Peyer's patch (tissue), 4 donors: ENCODE results near the gene ZNF491. TPM values are rescaled to one million over a fixed set of nuclear protein-coding genes. Genes with fewer than 3 reads are reported as not detected.
A peak's percentile ranks its signal among the peaks of the same experiment; 100 is the strongest.
"Not testable (repeated sequence)": the region's sequence is repeated elsewhere in the genome, so short reads cannot be mapped to it uniquely, and the experiment has no call there.

Experiments
- DNase-seq, 3 donors: peaks; one replicate each; pipeline ENCODE4 v3.0.0-alpha.2; 2017 to 2019
- H3K27ac ChIP-seq, 4 donors: fragments of 200-600 bp; sonication (generic); one replicate each; pipeline ENCODE4 v1.5.1; 2016 to 2019
- H3K27me3 ChIP-seq, 2 donors: fragments of 200-600 bp; sonication (generic); one replicate each; pipeline ENCODE4 v1.5.1; 2019
- H3K36me3 ChIP-seq, 3 donors: fragments of 200-600 bp; sonication (generic); one replicate each; pipeline ENCODE4 v1.5.1; 2016 to 2019
- H3K4me1 ChIP-seq, 4 donors: fragments of 200-600 bp; sonication (generic); one replicate each; pipeline ENCODE4 v1.5.1; 2016 to 2019
- H3K4me3 ChIP-seq, 4 donors: fragments of 200-600 bp; sonication (generic); 1 replicate in 3 of 4; 2 replicates in 1 of 4; pipeline ENCODE4 v1.5.1; 2016 to 2019; ENCODE audit warnings: mild to moderate bottlenecking in 1 of 4
- H3K9me3 ChIP-seq, 4 donors: fragments of 200-600 bp; sonication (generic); one replicate each; pipeline ENCODE4 v1.5.1; 2016 to 2019; ENCODE audit warnings: mild to moderate bottlenecking in 1 of 4
- CTCF ChIP-seq, 6 experiments: fragments of 450-650 bp in 4 of 6; fragments of 200-600 bp in 2 of 6; sonication (generic) in 1 of 6; IDR thresholded peaks; one replicate each; pipeline ENCODE4 v1.5.1; 2017 to 2019; ENCODE audit warnings: antibody characterized with exemption in 6 of 6, mild to moderate bottlenecking in 3 of 6, moderate library complexity in 1 of 6
- POLR2A ChIP-seq, 2 donors: fragments of 450-650 bp; IDR thresholded peaks; one replicate each; pipeline ENCODE4 v1.5.1; 2017; ENCODE audit warnings: antibody characterized with exemption in 2 of 2, mild to moderate bottlenecking in 2 of 2, moderate library complexity in 2 of 2
- total RNA-seq, 4 donors: library from RNA; depleted of rRNA; stranded (reverse); fragments of >200 nt; gene quantifications; one replicate each; pipeline ENCODE4 v1.1.0, GENCODE V29; 2016

The ZNF491 gene
- total RNA-seq, 4 donors from 2014 or later, result 1.1 to 1.9 (median 1.4) TPM

GRCh38 chr19:11832253-11832912 lies 34.1 kb downstream of the ZNF491 start:
- Histone ChIP-seq H3K4me1 (peaks cover 0 to 5% (median 0%) of the 10 kb centered on the region in 4 donors), H3K27ac (no peak overlapping the region), H3K9me3 (peaks cover 0 to 65% (median 13%) of the 10 kb centered on the region in 4 donors), H3K4me3 (no peak overlapping the region), H3K27me3 (no peaks in the 10 kb centered on the region), H3K36me3 (peaks cover 0 to 69% (median 18%) of the 10 kb centered on the region in 3 donors)
- DNase-seq, result no peak
- TF ChIP-seq CTCF (IDR thresholded peaks at IDR 0.05) (no peak), POLR2A (IDR thresholded peaks at IDR 0.05) (no peak)

GRCh38 chr19:11833541-11833940 lies 35.2 kb downstream of the ZNF491 start:
- no peak for DNase-seq
- no peaks in the 10 kb centered on the region for H3K27me3 ChIP-seq
- no peak overlapping the region for H3K4me3 ChIP-seq
- TF ChIP-seq CTCF (IDR thresholded peaks at IDR 0.05) (no peak), POLR2A (IDR thresholded peaks at IDR 0.05) (no peak)
- peaks cover 0 to 5% (median 0%) of the 10 kb centered on the region in 4 donors for H3K4me1 ChIP-seq
- peaks cover 0 to 63% (median 13%) of the 10 kb centered on the region in 4 donors for H3K9me3 ChIP-seq
- H3K27ac ChIP-seq, result no peak overlapping the region
- peaks cover 0 to 59% (median 18%) of the 10 kb centered on the region in 3 donors for H3K36me3 ChIP-seq

- H3K9me3 ChIP-seq, result peaks cover 0 to 45% (median 13%) of the 10 kb centered on the region in 4 donors
- H3K4me3 ChIP-seq, H3K27me3 ChIP-seq, H3K4me1 ChIP-seq: not testable (repeated sequence)
- H3K36me3 ChIP-seq, result peaks cover 0 to 38% (median 18%) of the 10 kb centered on the region in 3 donors
- peak in 1 of 3 donors; percentile 70 for DNase-seq
- peak overlapping the region in 2 of 4 donors; percentile 46 to 51 for H3K27ac ChIP-seq
Measured at GRCh38 chr19:11835626-11836066, 37.3 kb downstream of the ZNF491 start.

- TF ChIP-seq POLR2A (IDR thresholded peaks at IDR 0.05) (no peak), CTCF (IDR thresholded peaks at IDR 0.05) (no peak)
- Histone ChIP-seq H3K27ac (no peak overlapping the region), H3K9me3 (no peaks in the 10 kb centered on the region), H3K4me3 (no peak overlapping the region), H3K4me1 (peaks cover 0 to 7% (median 0%) of the 10 kb centered on the region in 4 donors), H3K27me3 (no peaks in the 10 kb centered on the region), H3K36me3 (no peaks in the 10 kb centered on the region)
- no peak for DNase-seq
Measured at GRCh38 chr19:11843722-11844121, 45.4 kb downstream of the ZNF491 start.

GRCh38 chr19:11847615-11848014 lies 49.3 kb downstream of the ZNF491 start:
- H3K9me3 ChIP-seq, H3K4me3 ChIP-seq, DNase-seq, H3K36me3 ChIP-seq, H3K27ac ChIP-seq, H3K4me1 ChIP-seq, H3K27me3 ChIP-seq: not testable (repeated sequence)

GRCh38 chr19:11848200-11848593 lies 49.9 kb downstream of the ZNF491 start:
- Histone ChIP-seq H3K27me3 (no peaks in the 10 kb centered on the region), H3K36me3 (no peaks in the 10 kb centered on the region), H3K4me3 (peak overlapping the region; percentile 62 to 77 (median 72)), H3K9me3 (no peaks in the 10 kb centered on the region), H3K4me1 (peaks cover 0 to 7% (median 0%) of the 10 kb centered on the region in 4 donors), H3K27ac (peak overlapping the region in 3 of 4 donors; percentile 45 to 85 (median 65))
- TF ChIP-seq POLR2A (IDR thresholded peaks at IDR 0.05), result no peak
- TF ChIP-seq CTCF (IDR thresholded peaks at IDR 0.05), result no peak
- DNase-seq, result no peak
